ENCODE data around the gene WLS.

- TF ChIP-seq SP1 (IDR thresholded peaks at IDR 0.05) (no peak), FOXM1 (IDR thresholded peaks at IDR 0.05; ENCODE audit: borderline replicate concordance) (no peak), ELF4 (IDR thresholded peaks at IDR 0.05) (no peak), ZNF384 (IDR thresholded peaks at IDR 0.05) (no peak), SUZ12 (IDR thresholded peaks at IDR 0.05) (no peak), FOXA1 (IDR thresholded peaks at IDR 0.05) (no peak), BHLHE40 (IDR thresholded peaks at IDR 0.05; ENCODE audit: borderline replicate concordance) (no peak), ARNT (IDR thresholded peaks at IDR 0.05) (no peak), PKNOX1 (IDR thresholded peaks at IDR 0.05) (no peak), CTBP1 (IDR thresholded peaks at IDR 0.05; ENCODE audit: borderline replicate concordance) (no peak), LEF1 (IDR thresholded peaks at IDR 0.05; ENCODE audit: borderline replicate concordance) (no peak), TARDBP (IDR thresholded peaks at IDR 0.05) (no peak), L3MBTL2 (conservative IDR thresholded peaks at IDR 0.05) (no peak)
These were observed 43.5 kb downstream of the WLS start for GRCh38 chr1:68188644-68189340.

All from HEK293T (cell line).